ENCODE data around the gene COBL.

Gene COBL

GRCh38 chr7:51045319-51046102, 271.1 kb downstream of the COBL start:
- no peak for DNase-seq

GRCh38 chr7:51043461-51043860, 273.1 kb downstream of the COBL start:
- DNase-seq = no peak

DNA sequence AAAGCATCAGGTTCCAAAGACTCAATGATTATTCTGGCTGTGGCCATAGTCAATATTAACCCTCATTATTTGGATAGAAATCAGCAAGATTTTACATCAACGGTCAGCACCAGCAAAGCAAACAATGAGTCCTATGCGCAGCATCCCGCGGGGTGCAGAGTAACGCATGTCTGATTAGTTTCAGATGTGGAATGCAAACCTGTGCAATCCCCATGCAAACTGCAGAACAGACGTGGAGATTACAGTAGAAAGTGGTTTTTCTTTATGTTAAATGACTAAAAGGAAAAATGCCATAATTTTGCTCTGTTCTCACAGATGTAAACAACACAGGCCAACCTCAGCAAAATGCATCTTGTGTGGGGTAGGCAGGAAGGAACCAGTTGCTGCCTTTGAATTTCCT, 275.8 kb downstream of the COBL start:
- no peak for DNase-seq

DNA sequence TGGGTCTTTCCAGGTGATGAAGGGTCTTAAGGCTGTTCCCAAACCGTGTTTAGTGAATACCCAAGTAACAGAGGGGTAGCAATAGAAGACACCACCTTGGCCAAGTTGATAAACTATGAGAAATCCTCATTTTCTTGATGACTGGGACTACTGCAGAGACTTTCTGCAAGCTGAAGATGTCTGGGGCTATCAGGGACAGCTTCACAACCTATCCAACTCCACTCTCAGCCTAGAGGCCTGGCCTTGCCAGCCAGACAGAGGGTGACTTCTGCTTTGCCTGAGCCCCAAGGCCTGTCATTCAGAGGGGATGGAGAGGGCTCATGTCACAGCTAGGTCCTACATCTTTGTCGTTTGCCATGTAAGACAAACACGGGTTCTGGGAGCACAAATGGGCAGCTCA, 278.0 kb downstream of the COBL start:
- DNase-seq = no peak

GRCh38 chr7:51035716-51036115, 280.9 kb downstream of the COBL start:
- DNase-seq = no peak

DNA sequence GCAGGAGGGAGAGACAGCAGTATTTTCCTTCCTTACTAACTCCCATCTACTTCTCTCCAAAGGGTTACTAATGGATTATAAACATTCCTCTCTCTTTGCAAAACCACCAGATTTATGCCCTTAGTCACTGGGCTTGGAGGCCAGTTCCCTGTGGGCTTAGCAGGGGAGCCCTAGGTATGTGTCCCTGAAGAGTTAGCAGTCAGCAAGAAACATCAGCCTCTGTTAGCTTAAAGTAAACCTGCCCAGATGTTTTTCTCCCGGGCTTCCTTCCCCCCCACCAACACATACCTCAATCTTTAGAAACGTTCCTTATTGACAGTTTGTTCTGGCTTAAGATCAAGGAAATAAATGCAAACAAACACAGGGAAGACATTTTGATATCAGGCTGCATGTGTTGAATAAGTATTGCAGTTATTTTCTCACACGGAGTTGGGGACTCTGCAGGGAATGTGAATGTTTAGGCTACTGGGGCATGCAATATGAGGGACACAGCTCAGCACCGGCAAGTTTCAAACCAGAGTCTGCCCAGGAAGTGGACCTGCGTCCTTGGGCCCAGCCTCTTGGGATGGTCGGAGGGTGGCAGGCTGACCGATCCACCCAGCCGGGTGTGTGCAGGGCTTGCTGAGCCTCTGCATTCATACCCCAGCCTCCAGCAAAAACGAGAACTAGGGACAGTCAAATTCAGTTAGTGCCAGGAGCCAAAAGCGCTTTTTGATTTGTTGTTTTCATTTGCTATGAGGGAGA, 281.9 kb downstream of the COBL start:
- DNase-seq = no peak

GRCh38 chr7:51033727-51034520, 282.7 kb downstream of the COBL start:
- no peak for DNase-seq

DNA sequence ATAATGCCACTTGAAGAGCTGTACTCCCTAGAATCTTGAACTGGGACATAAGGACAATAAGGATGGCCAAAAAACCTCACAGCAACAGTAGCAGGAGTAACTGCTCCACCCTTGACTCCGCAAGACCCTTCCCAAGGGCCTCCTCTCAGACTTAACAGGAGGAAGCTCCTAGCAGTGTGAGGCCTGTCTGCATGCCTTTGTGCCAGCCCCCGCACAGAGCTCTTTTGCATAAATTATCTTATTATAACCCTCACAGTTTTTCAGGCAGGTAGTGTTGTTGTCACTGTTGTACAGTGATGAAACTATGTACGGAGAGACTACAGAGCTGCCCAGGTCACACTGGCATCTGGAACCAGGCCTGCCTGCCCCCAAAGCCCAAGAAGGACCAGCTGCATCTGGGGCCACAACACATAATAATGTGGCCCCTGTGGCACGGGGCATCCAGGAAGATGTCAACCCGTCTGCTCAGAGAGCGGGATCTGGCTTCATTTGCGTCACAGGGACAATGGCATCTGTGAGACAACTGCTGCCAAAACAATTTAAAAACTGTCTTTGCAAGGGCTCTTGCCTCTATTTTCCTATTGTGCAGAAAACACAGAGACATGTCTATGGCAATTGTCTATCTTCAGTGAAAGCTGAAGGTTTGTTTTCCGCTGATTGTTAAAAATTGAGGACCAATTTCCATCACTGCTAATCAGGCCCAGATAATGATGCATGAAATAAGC, 284.7 kb downstream of the COBL start:
- DNase-seq = no peak

- DNase-seq = no peak
These were observed 285.4 kb downstream of the COBL start for GRCh38 chr7:51031216-51031615.

DNA sequence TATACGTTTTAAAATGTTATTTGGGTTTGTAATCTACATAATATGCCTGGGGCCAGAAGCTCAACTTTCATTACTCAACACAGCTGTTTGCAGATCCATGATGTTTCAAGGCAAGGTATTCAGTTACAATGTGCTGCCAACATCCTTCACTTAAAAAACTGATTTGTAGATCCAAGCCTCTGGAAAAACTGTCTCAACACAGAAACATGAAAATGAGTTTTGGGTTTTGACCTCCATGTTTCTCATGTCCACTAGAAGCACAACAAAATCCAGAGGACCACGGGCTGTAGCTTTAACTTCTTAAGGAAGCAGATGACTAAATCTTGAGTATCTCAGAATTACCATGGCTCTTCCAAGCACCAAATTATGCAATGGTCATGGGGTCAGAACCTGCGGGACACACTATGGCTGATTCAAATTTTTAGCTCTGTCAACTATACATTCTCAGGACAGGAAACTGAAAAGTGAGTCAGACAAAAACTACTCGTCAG, 286.9 kb downstream of the COBL start:
- DNase-seq = no peak

GRCh38 chr7:51029131-51029530, 287.5 kb downstream of the COBL start:
- DNase-seq = no peak

- DNase-seq = no peak
These were observed 288.4 kb downstream of the COBL start for GRCh38 chr7:51027935-51028830.

- no peak for DNase-seq
These were observed 289.3 kb downstream of the COBL start for GRCh38 chr7:51027106-51027934.

DNA sequence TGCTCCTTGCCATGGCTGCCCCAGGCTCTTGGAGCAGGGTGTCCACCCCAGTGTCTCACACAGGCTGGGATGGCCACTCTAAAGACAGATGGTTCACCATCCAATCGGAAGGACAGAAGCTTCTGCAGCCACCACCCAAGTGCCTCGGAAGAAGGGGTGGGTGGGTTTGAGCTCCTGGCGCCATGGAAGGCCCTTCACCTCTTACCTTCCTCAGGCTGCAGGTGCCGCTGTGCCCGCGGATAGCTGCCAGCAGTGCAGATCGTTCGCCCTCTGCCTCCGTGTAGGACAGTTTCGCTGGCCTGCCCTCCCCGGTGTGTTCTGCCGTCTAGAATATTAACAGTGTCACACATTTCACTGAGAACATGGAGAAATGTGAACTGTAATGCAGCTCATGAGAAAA, 290.3 kb downstream of the COBL start:
- DNase-seq = no peak

- no peak for DNase-seq
These were observed 290.9 kb downstream of the COBL start for GRCh38 chr7:51025668-51026067.

DNA sequence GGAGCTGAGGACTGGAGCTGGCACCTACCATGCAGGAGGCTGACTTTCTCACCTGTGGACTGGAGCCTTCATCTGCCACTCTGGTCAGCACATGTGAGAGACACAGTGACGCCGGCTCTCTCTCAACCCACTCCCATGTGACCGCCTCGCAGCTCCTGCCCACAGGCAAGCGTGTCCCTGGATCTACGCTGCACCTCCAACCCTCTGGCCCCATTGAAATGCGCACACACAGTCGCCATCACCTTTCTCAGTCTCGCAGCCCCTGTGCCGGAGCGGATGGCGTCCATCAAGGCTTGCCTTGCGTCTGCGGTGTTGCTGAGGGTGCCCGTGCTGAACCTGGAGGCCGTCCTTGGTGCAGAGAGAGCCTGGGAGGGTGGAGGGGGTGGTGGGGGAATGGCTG, 291.7 kb downstream of the COBL start:
- no peak for DNase-seq

GRCh38 chr7:51023547-51023946, 293.1 kb downstream of the COBL start:
- DNase-seq = no peak

GRCh38 chr7:51022821-51023220, 293.8 kb downstream of the COBL start:
- no peak for DNase-seq

GRCh38 chr7:51021906-51022570, 294.6 kb downstream of the COBL start:
- DNase-seq = peak in 1 of 4 experiments; percentile 9

DNA sequence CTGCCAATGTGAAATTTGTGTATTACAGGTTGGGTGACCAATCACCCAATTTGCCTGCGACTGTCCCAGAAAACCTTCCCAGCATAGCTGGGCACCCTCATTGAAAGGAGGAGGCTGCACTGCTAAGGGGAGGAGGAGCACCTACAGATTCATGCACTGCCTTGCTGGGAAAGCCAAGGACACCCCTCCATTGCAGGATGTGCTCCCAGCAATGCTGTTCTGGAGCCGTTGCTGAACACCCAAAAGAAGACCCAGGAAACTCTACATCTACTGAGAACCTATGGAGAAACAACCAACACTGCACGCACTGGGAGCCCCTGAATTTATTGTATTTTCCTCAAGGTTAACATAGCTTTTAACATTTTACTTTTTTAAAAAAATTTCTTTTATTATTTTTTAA, 295.7 kb downstream of the COBL start:
- no peak for DNase-seq
